ENCODE measurements around the gene USP49.

Gene USP49

DNA sequence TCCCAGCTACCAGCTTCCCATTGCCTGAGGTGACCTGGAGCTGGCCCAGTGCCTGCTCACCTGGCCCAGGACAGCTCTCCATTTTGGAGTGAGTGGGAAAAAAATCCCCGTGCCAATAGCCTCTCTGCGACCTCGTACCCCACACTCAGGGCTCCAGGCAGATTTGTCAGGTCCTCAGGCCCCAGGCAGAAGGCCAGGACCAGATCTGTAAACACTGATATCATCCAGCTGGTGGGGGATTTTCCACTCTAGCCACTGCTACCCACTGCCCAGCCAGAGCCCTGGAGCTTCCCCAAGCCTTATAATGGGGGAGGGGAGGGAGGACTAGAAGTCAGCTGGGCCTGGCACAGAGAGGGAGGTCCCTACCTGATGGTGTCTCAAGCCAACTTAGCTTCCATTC lies 146.6 kb downstream of the USP49 start:
- DNase-seq: no peak

DNA sequence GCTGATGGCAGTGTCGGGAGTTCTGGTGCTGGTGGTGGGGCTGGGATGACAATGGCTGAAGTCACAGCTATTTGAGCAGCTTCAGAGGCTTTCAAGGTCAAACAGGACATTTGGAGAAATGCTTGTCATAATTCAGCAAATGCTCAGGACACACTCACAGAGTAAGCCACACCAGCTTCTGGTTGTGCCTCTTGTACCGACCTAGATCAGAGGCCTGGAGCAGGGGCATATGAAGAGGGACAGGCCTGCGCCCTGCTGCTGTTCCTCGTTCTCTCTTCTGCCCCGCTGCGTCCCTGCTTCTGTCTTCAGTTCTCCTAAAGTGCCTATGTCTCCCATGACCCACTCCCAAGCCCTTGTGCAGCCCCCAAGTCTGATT lies 147.1 kb downstream of the USP49 start:
- DNase-seq: no peak

DNA sequence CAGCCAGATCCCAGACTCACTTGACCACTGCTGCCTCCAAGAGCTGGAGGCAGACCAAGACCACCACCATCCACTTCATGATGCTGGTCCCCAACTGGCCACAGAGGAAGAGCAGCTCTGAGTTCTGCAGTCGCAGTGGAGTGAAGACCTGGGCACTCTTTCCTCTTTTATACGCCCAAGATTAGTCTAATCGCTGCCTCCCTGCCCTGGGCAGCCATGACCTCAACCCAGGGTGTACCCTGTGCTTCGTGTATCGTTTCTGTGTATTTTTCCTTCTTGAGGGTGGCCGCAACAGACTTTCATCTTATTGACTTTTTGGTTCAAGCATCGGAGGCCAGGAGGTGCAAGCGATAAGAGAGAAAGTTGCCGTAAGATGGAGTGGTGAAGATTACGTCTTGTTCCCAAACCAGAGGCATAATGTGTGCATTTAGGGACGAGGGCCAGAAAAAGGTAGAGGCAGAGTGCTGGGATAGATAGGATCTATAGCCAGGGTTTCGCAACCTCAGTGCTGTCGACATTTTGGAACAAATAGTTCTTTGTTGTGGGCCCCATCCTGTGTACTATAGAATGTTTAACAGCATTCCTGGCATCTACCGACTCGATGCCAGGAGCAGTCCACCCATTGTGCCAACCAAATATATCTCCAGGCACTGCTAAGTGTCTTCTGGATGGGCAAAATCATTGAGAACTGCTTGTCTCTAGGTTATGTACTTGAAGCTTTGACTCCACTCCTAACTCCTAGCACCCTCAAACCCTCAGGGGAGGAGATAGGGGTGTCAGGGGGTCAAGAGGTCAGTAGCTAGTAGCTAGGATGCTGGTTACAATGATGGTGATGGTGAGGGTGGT lies 147.7 kb downstream of the USP49 start, which contains the start of gene PGC:
Gene PGC (minus strand): TSS at position 142 of the 846 bp plus-strand sequence. CDS start 63 bp downstream, at position 79.
- no peak for DNase-seq

DNA sequence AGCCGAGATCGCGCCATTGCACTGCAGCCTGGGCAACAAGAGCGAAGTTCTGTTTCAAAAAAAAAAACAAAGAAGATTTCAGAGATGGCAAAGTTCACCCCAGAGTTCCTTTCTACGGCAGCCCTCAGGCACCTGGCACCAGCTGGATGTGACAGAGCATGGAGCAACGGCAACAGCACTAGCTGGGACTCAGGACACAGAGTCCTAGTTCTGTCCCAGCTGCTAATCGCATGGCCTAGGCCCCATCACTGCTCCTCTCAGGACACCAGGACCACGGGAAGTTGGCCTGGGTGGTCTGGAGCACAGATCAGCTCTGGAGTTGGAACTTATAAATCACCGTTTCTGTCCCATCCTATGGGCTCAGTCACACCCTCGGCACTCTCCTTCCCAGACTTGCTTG lies 149.1 kb downstream of the USP49 start:
- DNase-seq: no peak

DNA sequence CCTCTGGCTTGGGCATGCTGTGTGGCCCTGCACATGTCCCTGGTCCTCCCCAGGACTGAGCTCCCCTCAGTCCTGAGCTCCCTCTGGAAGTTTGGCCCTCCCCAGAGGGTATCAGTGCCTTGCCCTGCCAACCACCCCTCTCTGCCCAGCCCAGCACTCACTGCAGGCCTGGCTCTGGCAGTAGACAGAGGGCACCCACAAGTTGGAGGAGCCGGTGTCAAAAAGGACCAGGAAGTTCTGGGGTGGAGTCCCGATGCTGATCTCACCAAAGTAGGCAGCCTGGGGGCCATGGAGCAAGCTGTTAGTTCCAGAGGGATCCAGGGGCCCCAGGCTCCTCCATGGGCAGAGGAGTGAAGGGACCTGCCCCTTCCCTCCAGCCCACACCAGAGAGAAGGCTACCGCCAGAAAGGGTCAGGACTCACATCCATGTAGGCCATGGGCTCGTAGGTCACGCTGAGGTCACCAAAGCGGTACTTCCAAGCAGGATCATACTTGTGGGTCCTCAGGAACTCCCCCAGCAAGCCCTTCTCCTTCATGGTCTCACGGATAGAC lies 150.9 kb downstream of the USP49 start:
- no peak for DNase-seq

DNA sequence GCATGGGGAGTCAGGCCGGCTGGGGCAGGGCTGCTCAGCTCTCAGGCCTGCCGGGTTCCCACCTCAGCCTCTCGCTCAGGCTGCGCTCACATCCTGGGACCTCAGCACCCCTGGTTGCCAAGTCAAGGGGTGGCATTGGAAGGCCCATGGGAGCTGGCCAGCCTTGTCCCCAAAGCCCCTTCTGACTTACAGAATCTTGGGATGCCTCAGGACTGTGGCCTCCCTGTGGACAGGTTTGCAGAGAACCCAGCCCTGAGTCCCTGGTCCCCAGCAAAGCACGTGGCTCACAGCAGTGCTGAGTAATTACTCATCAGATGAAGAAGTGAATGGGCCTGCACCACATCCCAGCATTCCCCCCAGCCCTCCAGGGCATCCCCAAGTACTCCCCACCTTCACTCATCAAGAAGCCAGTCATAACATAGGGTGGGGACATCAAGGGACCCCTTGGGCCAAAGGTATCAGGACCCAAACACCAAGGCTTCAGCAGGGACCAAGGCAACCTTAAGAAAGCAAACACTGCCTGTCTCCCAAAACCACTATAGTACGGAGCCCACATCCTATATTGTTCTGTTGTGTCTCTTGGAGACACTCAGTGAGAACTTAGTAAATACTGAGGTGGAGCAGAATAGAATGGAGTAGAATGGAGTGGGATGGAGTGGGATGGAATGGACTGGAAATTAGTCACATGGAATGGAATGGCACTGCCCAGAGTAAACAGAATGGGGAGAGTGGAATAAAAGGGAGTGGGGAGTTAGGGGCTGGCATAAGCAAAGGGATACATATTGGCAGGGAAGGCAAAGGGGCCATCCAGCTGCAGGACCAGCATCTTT lies 151.6 kb downstream of the USP49 start:
- no peak for DNase-seq

DNA sequence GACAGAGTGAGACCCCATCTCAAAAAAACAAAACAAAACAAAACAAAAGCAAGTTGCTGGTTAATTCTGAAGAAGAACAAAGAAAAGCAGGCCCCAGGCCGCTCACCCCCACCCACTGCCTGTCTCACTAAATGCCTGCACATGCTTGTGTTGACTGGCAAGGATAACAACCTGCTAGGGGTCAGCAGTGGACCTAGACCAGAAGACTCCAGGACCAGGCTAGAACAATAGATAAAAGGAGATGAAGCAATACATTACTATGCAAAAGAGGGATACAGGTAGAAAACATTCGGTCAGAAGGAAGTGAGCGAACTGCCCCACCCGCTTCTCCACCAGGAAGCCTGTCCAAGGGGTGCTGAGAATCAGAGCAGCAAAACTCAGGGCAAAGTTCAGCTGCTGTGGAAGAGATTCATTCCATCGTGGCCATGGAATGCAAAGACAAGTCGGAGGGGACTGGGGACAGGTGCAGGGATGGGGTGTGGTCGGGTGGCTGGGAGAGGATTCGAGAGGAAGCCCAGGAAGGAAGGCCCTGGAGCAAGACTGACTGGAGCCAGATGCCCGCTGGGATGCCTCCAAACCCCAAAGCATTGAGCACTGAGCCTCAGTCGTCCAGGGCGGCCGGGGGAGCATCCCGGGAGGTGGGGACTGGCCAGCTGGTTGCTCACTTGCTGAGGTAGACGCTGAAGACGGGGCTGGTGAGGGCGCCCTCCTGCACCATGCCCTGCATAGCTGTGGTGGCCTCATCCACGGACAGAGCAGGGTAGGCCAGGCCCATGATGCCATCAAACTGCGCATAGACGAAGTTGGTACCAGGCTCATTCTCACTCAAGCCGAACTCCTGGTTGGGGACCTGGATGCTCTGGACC lies 153.3 kb downstream of the USP49 start:
- no peak for DNase-seq

DNA sequence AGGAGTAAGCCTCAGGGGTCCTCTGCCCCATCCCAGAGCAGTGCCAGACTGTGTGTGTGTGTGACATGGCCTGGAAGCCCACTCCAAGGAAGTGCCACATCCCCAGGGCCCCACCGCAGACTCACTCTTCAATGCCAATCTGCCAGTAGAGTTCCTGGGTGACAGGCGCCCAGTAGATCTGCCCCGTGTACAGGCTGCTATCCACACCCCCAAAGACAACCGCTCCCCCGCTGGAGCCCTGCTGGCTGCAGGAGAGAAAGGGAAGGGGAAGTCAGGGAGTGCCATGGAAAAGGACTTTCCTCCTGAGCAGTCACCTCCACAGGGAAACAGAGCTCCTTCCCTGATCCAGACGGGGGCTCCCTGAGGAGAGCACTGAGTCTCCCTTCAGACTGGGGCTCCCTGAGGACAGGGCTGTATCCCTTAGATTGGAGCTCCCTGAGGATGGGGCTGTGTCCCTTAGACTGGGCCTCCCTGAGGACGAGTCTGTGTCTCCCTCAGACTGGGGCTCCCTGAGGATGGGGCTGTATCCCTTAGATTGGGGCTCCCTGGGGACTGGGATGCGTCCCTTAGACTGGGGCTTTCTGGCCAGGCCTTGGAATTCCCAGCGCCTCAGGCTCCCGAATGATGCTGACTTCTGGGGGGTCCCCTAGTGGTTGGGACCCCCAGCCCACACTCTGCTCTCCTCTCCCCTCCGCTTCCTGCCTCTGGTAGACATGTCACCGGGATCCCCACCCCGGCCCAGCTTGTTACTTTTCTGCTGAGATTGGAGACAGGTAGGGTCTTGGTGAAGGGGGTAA lies 154.6 kb downstream of the USP49 start:
- no peak for DNase-seq
